Measurements from ENCODE around the gene C14orf180.

C14orf180 gene

GRCh38 chr14:104550340-104550860 lies 29.2 kb upstream of the C14orf180 start:
- no peak for DNase-seq (ENCODE audit: low spot score)

GRCh38 chr14:104550861-104551728 lies 28.5 kb upstream of the C14orf180 start:
- no peak for DNase-seq (ENCODE audit: low spot score)

DNA sequence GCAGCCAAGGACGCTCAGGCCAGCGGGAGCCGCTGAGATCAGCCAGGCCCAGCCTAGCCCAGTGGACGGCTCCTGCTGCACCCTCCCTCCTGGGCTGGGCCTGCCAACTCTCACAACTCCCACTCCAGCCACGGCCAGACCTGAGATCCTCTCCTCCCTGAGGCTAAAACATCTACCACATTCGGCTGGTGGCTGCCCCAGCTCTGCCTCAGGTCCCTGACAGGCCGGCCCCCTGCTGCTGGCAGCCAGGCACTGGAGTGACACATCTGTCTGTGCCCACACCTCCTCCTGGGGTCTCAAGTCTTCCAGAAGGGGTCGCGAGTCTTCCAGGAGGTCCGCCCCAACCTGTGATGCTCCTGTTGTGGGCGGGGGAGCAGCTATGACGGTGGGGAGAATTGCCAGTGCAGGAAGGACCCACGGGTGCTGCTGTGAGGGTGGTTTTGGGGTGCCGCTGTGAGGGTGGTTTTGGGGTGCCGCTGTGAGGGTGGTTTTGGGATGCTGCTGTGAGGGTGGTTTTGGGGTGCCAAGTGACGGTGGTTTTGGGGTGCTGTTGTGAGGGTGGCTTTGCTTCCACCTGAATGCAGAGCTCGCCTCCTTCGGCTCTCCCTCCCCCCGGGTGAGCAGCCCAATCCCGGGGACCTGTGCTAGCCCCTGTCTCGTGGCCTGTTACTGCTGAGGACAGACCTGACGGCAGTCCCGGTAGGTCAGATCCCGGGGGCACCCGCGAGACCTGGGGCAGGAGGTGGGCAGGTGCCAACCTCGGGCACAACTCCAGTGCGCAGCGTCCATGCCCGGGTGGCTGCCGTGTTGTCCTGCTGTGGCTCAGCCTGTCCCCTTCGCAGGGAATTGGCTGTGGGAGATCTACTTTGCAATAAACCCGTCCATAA lies 27.5 kb upstream of the C14orf180 start:
- DNase-seq (ENCODE audit: low spot score), result no peak

DNA sequence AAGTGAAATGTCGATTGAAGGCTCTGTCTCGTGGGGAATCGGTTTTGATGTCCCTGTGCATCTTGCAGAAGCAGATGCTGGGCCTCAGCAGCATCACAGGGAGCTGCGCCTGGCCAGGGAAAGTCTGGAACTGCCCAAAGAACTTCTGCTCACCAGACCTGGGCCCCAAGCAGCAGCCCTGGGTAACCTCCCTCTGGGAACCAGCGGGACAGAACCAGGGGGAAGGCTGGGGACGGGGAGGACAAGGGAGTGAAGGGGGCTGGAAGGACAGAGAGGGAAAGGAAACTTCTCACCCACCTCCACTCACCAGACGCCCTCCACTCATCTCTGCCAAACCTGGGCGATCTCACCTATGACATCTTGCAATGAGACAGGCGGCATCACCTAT lies 26.8 kb upstream of the C14orf180 start:
- no peak for DNase-seq (ENCODE audit: low spot score)

- DNase-seq (ENCODE audit: low spot score), result no peak
Observed at GRCh38 chr14:104553166-104554087, 26.1 kb upstream of the C14orf180 start.

- DNase-seq (ENCODE audit: low spot score), result no peak
Observed at GRCh38 chr14:104554088-104554607, 25.4 kb upstream of the C14orf180 start.

DNA sequence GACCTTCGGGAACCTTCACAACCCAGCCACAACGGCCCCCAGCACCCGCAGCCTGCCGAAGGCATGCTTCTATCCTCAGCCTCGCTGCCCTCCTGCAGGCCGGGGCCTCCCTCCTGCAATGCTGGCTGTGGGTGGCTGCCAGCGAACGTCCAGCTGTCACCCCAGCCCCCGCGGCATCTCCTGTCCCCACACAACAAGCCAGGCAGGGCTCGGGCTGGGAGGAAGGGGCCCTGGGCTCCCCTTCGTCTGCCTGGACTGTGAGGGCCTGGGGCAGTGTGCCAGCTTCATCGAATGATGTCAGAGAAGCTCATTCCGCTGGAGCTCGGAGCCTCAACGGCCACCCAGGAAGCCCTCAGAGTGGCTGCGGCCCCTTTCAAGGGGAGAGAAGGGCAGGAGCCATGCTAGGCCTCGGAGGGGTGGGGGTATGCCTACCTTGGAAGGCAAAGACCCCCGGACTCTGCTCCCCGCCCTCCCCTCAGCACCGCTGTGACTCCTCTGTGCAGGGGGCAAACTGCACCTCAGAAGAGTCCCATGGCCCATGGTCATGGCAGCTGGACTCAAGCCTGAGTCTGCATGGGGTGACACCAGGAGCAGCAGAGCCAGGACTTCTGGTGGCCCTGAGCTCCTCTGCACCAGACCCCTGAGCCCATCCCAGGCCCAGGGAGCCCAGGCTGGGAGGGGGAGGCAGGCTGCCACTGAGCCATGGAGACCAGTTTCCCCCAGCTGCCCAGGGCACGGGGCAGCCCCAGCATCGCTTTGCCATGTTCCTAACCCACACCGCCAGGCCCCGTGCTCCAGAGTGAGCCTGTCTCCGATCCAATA lies 24.7 kb upstream of the C14orf180 start:
- no peak for DNase-seq (ENCODE audit: low spot score)

GRCh38 chr14:104555430-104556255 lies 23.9 kb upstream of the C14orf180 start:
- no peak for DNase-seq (ENCODE audit: low spot score)

DNA sequence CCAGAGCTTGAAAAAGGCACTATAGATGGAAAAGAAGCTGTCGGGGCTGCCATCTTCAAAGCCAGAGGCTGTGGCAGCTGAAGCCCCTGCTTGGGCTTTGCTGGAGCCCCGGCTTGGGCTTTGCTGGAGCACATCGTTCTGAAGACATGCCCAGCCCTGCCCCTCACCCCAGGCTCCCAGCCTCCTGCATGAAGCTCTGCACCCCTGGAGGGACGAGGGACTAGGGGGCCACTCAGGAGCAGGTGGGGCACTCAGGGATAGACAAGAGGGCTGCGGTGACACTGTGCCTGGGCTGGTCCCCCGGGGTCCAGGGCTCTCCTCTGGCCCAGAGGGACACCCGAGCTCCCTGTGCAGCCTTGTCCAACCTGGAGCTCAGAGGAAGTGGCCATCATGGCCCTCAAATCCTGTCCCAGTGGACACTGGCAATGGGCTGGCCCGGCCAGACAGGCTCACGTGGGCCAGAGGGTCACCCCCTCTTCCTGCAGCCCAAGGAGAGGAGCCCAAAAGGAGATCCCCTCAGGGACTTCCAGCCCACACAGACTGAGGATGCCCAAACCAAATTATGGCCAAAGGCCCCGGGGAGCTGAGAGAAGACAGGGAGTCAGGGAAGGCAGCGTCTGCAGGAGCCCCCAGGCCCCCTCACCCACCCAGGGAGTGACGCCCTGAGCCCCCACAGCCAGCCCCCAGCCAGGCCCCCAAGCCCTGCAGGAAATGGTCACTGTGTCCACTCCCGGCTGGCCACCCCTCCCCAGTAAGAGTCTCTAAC lies 23.1 kb upstream of the C14orf180 start:
- DNase-seq (ENCODE audit: low spot score), result no peak

- DNase-seq (ENCODE audit: low spot score), result no peak
Observed at GRCh38 chr14:104557086-104557485, 22.5 kb upstream of the C14orf180 start.

DNA sequence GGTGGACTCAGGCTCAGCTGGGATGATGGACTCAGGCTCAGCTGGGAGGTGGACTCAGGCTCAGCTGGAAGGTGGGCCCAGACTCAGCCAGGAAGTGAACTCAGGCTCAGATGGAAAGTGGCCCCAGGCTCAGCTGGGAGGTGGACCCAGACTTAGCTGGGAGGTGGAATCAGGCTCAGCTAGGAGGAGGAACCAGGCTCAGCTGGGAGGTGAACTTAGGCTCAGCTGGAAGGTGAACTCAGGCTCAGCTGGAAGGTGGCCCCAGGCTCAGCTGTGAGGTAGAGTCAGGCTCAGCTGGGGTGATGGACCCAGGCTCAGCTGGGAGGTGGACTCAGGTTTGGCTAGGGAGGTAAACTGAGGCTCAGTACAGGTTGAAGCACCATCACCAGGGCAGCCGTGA lies 21.8 kb upstream of the C14orf180 start:
- DNase-seq (ENCODE audit: low spot score), result no peak

DNA sequence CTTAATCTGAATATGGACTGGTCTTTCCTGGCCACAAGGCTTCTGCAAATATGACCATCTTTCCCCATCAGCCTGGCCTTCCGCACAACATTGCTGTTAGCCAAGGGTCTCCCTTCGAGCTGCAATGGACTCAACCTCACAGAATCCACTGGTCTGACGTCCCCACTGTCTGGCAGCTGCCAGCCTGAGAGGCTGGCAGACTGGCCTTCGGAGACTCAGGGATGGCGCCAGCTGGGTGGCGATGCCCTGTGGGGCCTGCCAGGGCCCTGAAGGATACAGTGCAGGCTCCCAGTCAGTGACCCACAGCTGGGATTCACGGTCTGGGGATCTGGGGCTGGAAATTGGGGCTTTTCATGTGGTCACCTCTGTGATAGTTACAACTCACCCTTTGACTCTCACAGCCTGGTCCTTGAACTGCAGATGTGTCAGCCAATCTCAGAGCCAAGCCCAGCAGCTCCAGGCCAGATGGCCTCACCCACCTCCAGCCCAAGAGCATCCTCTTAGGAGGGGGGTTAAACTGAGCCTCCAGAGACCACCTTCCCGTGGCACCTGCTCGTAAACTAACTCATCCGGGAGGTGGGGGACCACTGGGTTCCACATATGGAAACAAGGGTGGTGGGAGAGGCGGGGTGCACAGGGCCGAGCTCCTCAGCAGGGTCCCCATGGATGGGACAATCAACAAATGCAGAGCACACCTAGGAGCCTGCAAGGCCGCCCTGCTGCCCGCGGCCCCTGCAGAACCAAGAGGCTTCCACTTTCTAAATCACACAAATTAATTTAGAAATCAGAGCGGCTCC lies 21.1 kb upstream of the C14orf180 start:
- no peak for DNase-seq (ENCODE audit: low spot score)

- DNase-seq (ENCODE audit: low spot score), result no peak
Observed at GRCh38 chr14:104559028-104559803, 20.3 kb upstream of the C14orf180 start.

DNA sequence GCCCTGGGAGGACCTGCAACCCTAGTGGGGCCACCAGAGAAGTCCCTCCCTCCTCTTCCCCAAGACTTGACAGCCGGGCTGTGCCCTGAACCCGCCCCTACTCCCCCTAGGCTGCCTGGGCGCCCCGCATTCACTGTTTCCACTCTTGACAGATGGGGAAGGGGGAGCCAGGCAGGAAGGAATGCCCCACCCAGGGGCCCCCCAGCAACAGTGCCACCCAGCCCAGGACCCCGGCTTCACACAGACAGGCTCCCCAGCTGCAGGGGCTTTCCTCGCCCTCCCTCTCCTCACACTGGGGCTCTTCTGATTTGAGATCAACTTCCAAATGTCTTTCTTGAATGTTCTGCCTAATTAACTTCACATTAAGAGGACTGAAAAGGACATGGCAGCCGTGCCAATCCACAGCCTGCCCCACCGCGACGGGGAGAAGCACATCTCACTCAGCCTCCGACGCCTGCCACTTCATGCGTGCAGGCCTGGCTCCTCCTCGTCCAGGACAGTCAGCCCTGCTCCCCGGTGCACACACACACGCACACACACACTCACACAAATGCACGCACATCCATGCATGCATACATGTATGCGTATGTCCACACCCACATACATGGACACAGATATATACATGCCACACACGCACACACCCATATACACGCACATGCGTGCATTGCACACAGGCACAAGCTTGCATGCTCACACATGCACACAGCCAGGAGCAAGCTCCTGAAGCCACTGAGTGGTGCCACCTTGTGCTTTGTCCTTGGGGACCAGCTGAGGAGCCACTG lies 19.6 kb upstream of the C14orf180 start:
- DNase-seq (ENCODE audit: low spot score), result no peak

GRCh38 chr14:104560586-104560945 lies 19.0 kb upstream of the C14orf180 start:
- no peak for DNase-seq (ENCODE audit: low spot score)

GRCh38 chr14:104561124-104561557 lies 18.4 kb upstream of the C14orf180 start:
- DNase-seq (ENCODE audit: low spot score), result no peak

Measured in cerebellar cortex (tissue), 1 donor.